HepG2 (cell line): Measurements from ENCODE around the gene CCL17. TPM values are rescaled to one million over a fixed set of nuclear protein-coding genes. Genes with fewer than 3 reads are reported as not detected.

ENCODE experiments used
- ATAC-seq: fragments of 200-7000 bp; cut with Tn5 transposase; 3 replicates; pipeline ENCODE4 v1.9.1; 2020; ENCODE audit warnings: mild to moderate bottlenecking, moderate library complexity
- BruUV-seq: library from RNA; stranded (reverse); fragments of 400-500 nt; replicated peaks from 2 replicates; lab custom pipeline; 2021; lab: Mats Ljungman, UMichigan
- CTCF ChIA-PET: fragments of 300-600 bp; formaldehyde crosslinking; extraction: SDS; loops from one replicate; lab custom pipeline; 2021; ENCODE audit warnings: low total read pairs, inconsistent platforms, low intra/inter-chr PET ratio; lab: Yijun Ruan, JAX
- POLR2A ChIA-PET: fragments of 350-600 bp; sonication (Branson Sonifier 250); formaldehyde crosslinking; loops from one replicate; lab custom pipeline; 2020; ENCODE audit warnings: antibody characterized with exemption, inconsistent platforms; lab: Yijun Ruan, JAX
- DNase-seq: peaks from one replicate; pipeline ENCODE4 v3.0.0-alpha.2; 2015; ENCODE audit warnings: low spot score
- FAIRE-seq: peaks from 3 replicates; lab custom pipeline; 2011; peaks lifted over from hg19 to GRCh38; lab: Jason Lieb, UNC
- H2AFZ ChIP-seq: one replicate; pipeline ENCODE4 v1.6.1; 2011; ENCODE audit warnings: low read length, inconsistent platforms
- H3K27ac ChIP-seq: fragments of 300-600 bp; 3 replicates; pipeline ENCODE4 v1.8.0; 2011; ENCODE audit warnings: mixed run types, mild to moderate bottlenecking, mixed read lengths, low read length, inconsistent platforms; ENCODE audit not compliant: insufficient read depth; ENCODE audit errors: extremely low read length
- H3K27me3 ChIP-seq, 2 experiments: fragments of 200-600 bp in 1 of 2; 2 replicates in 1 of 2; 3 replicates in 1 of 2; pipeline versions ENCODE4 v1.6.0 to v1.8.0; 2011; ENCODE audit warnings: low read length in 2 of 2, mild to moderate bottlenecking in 2 of 2, moderate library complexity in 2 of 2, inconsistent platforms in 1 of 2; ENCODE audit not compliant: insufficient read depth in 2 of 2, control insufficient read depth in 1 of 2
- H3K36me3 ChIP-seq, 2 experiments: fragments of 200-600 bp in 1 of 2; replicated peaks in 1 of 2; 2 replicates in 1 of 2; 3 replicates in 1 of 2; pipeline versions ENCODE4 v1.5.1 to v1.8.0; 2011; ENCODE audit warnings: low read length in 2 of 2, inconsistent platforms in 1 of 2; ENCODE audit not compliant: insufficient read depth in 2 of 2, control insufficient read depth in 1 of 2
- H3K4me1 ChIP-seq: 2 replicates; pipeline ENCODE4 v1.5.1; 2012; ENCODE audit warnings: low read length, inconsistent platforms; ENCODE audit not compliant: insufficient read depth
- H3K4me2 ChIP-seq: 2 replicates; pipeline ENCODE4 v1.6.0; 2011; ENCODE audit warnings: low read depth, low read length, inconsistent platforms
- H3K4me3 ChIP-seq, 3 experiments: fragments of 200-600 bp in 1 of 3; sonication (generic), shearing (Covaris generic) in 1 of 3; replicated peaks in 1 of 3; 2 replicates each; pipeline ENCODE4 v1.5.1; 2011 to 2016; ENCODE audit warnings: low read length in 3 of 3, inconsistent platforms in 2 of 3, low read depth in 2 of 3, mild to moderate bottlenecking in 2 of 3, control low read depth in 1 of 3, mixed read lengths in 1 of 3; ENCODE audit not compliant: insufficient read depth in 1 of 3
- H3K79me2 ChIP-seq: one replicate; pipeline ENCODE4 v1.6.1; 2011; ENCODE audit warnings: low read length, inconsistent platforms; ENCODE audit not compliant: insufficient read depth
- H3K9ac ChIP-seq: 2 replicates; pipeline ENCODE4 v1.6.0; 2011; ENCODE audit warnings: mild to moderate bottlenecking, low read depth, low read length, inconsistent platforms; ENCODE audit not compliant: insufficient read depth
- H3K9me3 ChIP-seq: 2 replicates; pipeline ENCODE4 v1.5.1; 2012; ENCODE audit warnings: mild to moderate bottlenecking, low read length
- H4K20me1 ChIP-seq: 2 replicates; pipeline ENCODE4 v1.6.0; 2011; ENCODE audit warnings: inconsistent platforms, mild to moderate bottlenecking, low read length, moderate library complexity; ENCODE audit not compliant: insufficient read depth
- AGO2 ChIP-seq: fragments of 200-400 bp; formaldehyde crosslinking; optimal IDR thresholded peaks from 2 replicates; pipeline ENCODE3; 2017; ENCODE audit warnings: mild to moderate bottlenecking, low read depth, low read length, moderate library complexity
- AKAP8 ChIP-seq: sonication (generic); formaldehyde crosslinking; IDR thresholded peaks from 2 replicates; pipeline ENCODE4 v1.5.1; 2020; ENCODE audit warnings: mild to moderate bottlenecking, missing genetic modification reagents
- HDAC1 ChIP-seq: sonication (generic); formaldehyde crosslinking; IDR thresholded peaks from 2 replicates; pipeline ENCODE4 v1.5.1; 2020; ENCODE audit warnings: mild to moderate bottlenecking, missing genetic modification reagents
- HES4 ChIP-seq: sonication (generic); formaldehyde crosslinking; IDR thresholded peaks from 2 replicates; pipeline ENCODE4 v1.9.0; 2021; ENCODE audit warnings: mild to moderate bottlenecking, missing genetic modification reagents, borderline replicate concordance
- HNF4A ChIP-seq: sonication (generic); formaldehyde crosslinking; IDR thresholded peaks from 2 replicates; pipeline ENCODE4 v1.4.0; 2020; ENCODE audit warnings: missing genetic modification reagents
- KDM5B ChIP-seq: sonication (generic); formaldehyde crosslinking; IDR thresholded peaks from 2 replicates; pipeline ENCODE4 v1.4.0; 2020; ENCODE audit warnings: missing genetic modification reagents, mild to moderate bottlenecking, borderline replicate concordance
- MNT ChIP-seq: fragments of 450-650 bp; IDR thresholded peaks from 2 replicates; pipeline ENCODE4 v1.6.1; 2016
- NR2F6 ChIP-seq, 2 experiments: IDR thresholded peaks; 2 replicates each; pipeline ENCODE4 v1.6.1; 2016; ENCODE audit warnings: antibody characterized with exemption in 1 of 2, mild to moderate bottlenecking in 1 of 2
- ZFX ChIP-seq: sonication (generic); formaldehyde crosslinking; IDR thresholded peaks from 2 replicates; pipeline ENCODE4 v1.4.0; 2020; ENCODE audit warnings: mild to moderate bottlenecking, low read depth, missing genetic modification reagents, moderate library complexity
- WGBS: methylation state at CpG from one replicate; pipeline ENCODE4 v1.1.6; 2017; ENCODE audit warnings: low lambda C conversion rate; 5-methylcytosine and 5-hydroxymethylcytosine counted together
- in situ Hi-C: cut with HindIII; loops from 2 replicates; pipeline ENCODE4 v1.10.0; 2017; ENCODE audit warnings: low pct_unique_long_range_greater_than_20kb; ENCODE audit not compliant: extremely low pct_ligation_motif_present
- intact Hi-C: fragments of 100-400 bp; cut with micrococcal nuclease; formaldehyde crosslinking; loops from one replicate; pipeline ENCODE4 v1.10.0; 2022; ENCODE audit not compliant: unreplicated experiment
- polyA plus RNA-seq, 8 experiments: library from polyadenylated mRNA; depleted of rRNA in 3 of 8; stranded (reverse) in 7 of 8; unstranded in 1 of 8; fragments of >200 nt; fragmentation: Illumina TruSeq in 4 of 8; extraction: Trizol in 4 of 8; gene quantifications; 2 replicates each; pipeline versions ENCODE4 v1.2.1 to v1.2.3, GENCODE V29; 2011 to 2016; ENCODE audit warnings: low read depth in 4 of 8, missing spikeins in 1 of 8, mixed read lengths in 1 of 8; ENCODE audit not compliant: insufficient read depth in 1 of 8
- total RNA-seq, 5 experiments: library from RNA; depleted of rRNA; stranded (reverse); fragments of >200 nt; fragmentation: Illumina TruSeq; extraction: Trizol; gene quantifications; 2 replicates each; pipeline ENCODE4 v1.2.3, GENCODE V29; 2016; ENCODE audit warnings: low read depth in 1 of 5
- TF ChIP-seq, protein P1 (sequence below): sonication (generic); formaldehyde crosslinking; IDR thresholded peaks from 2 replicates; pipeline ENCODE4 v1.4.0; 2020; ENCODE audit warnings: missing genetic modification reagents
- TF ChIP-seq, protein P2 (sequence below), 2 experiments: sonication (generic) in 1 of 2; formaldehyde crosslinking in 1 of 2; IDR thresholded peaks; 2 replicates each; pipeline versions ENCODE4 v1.4.0 to v1.6.1; 2016 to 2020; ENCODE audit warnings: borderline replicate concordance in 1 of 2, low read depth in 1 of 2, mild to moderate bottlenecking in 1 of 2, missing genetic modification reagents in 1 of 2

CCL17 gene
- total and polyA plus RNA-seq, 2 of the 13 experiments (the other 11 are each of a cell fraction or from before 2014, with no cell fraction given), result not detected

DNA sequence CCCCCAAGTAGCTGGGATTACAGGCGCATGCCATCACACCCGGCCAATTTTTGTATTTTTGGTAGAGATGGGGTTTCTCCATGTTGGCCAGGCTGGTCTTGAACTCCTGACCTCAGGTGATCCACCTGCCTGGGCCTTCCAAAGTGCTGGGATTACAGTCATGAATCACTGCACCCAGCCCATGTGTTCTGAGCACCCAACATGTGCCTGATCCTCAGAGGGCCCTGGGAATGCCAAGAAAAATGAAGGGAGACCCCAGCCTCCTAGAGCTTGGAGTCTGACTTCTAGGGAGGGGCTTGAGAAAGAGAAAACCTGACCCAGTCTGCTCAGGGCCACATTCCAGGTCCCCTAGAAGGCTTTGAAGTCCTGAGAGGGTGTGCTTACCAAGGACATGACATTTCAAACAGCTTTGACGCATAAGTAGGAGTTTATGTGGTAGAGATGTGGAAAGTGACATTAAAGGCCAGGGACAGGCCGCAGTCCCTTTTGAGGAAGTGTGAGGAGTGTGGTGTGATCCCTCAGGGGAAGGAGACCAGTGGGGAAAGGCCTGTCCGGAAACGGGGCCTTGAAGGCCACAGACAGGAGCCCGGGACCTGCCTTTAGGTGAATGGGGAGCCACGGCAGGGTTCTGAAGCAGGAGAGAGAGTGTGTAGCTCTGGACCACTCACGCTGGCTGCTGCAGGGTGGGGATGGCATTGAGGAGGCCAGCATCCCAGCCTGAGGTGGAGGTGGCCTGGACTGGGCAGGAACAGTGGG lies 47.1 kb upstream of the CCL17 start:
- peak; percentile 46 for DNase-seq
- 27% methylated on average over 9 of the region's 9 CpGs for WGBS
- no peak for FAIRE-seq
- TF ChIP-seq HES4 (CRISPR knock-in tag), result 0 out of 2 replicates have a peak, but pooled peaks have one; percentile 56
- TF ChIP-seq ZFX (CRISPR knock-in tag), result peak; percentile 51
- 0 out of 2 replicates have a peak, but pooled peaks have one; percentile 7 for TF ChIP-seq HNF4A (CRISPR knock-in tag)
- no peak for TF ChIP-seq AGO2
- TF ChIP-seq KDM5B (CRISPR knock-in tag), result no peak; the same call in 1 of the 2 replicates
- TF ChIP-seq, protein P1, sequence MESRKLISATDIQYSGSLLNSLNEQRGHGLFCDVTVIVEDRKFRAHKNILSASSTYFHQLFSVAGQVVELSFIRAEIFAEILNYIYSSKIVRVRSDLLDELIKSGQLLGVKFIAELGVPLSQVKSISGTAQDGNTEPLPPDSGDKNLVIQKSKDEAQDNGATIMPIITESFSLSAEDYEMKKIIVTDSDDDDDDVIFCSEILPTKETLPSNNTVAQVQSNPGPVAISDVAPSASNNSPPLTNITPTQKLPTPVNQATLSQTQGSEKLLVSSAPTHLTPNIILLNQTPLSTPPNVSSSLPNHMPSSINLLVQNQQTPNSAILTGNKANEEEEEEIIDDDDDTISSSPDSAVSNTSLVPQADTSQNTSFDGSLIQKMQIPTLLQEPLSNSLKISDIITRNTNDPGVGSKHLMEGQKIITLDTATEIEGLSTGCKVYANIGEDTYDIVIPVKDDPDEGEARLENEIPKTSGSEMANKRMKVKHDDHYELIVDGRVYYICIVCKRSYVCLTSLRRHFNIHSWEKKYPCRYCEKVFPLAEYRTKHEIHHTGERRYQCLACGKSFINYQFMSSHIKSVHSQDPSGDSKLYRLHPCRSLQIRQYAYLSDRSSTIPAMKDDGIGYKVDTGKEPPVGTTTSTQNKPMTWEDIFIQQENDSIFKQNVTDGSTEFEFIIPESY (CRISPR knock-in tag), result no peak
- no peak for TF ChIP-seq AKAP8 (CRISPR knock-in tag)
- 0 out of 2 replicates have a peak, but pooled peaks have one; percentile 11 for TF ChIP-seq NR2F6 (IDR thresholded peaks at IDR 0.05)
- no peak for TF ChIP-seq NR2F6 (CRISPR knock-in tag; IDR thresholded peaks at IDR 0.05)
- no peak for TF ChIP-seq HDAC1 (CRISPR knock-in tag)
- peak; percentile 91 for TF ChIP-seq MNT
- TF ChIP-seq, protein P2, sequence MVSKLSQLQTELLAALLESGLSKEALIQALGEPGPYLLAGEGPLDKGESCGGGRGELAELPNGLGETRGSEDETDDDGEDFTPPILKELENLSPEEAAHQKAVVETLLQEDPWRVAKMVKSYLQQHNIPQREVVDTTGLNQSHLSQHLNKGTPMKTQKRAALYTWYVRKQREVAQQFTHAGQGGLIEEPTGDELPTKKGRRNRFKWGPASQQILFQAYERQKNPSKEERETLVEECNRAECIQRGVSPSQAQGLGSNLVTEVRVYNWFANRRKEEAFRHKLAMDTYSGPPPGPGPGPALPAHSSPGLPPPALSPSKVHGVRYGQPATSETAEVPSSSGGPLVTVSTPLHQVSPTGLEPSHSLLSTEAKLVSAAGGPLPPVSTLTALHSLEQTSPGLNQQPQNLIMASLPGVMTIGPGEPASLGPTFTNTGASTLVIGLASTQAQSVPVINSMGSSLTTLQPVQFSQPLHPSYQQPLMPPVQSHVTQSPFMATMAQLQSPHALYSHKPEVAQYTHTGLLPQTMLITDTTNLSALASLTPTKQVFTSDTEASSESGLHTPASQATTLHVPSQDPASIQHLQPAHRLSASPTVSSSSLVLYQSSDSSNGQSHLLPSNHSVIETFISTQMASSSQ (IDR thresholded peaks at IDR 0.05; ENCODE audit: low read depth), result no peak
- TF ChIP-seq, protein P2 (CRISPR knock-in tag; IDR thresholded peaks at IDR 0.05; ENCODE audit: borderline replicate concordance), result 0 out of 2 replicates have a peak, but pooled peaks have one; percentile 38

More for the DNA sequence above, 47.1 kb upstream of the CCL17 start:
- Histone ChIP-seq H3K4me1 (peaks cover 23% of the 10 kb centered on the region), H3K9me3 (no peaks in the 10 kb centered on the region), H3K9ac (0 out of 2 replicates have a peak overlapping the region, but pooled peaks have one; percentile 7), H4K20me1 (no peaks in the 10 kb centered on the region), H3K27ac (no peak overlapping the region), H3K4me2 (peak overlapping the region; percentile 48), H3K79me2 (no peaks in the 10 kb centered on the region), H3K36me3 (no peaks in the 10 kb centered on the region), H3K27me3 (peaks cover 0 to 21% of the 10 kb centered on the region in 2 experiments; a peak in 3 of 5 replicates), H2AFZ (peak overlapping the region; percentile 2), H3K4me3 (no peak overlapping the region; a peak in 1 of 6 replicates)
- in situ Hi-C loops (no loop called here), intact Hi-C loops (no loop called here)
- ChIA-PET CTCF (no interaction called here), POLR2A (interaction anchor here (2.0 kb wide), 1 partner anchor 15 kb away, joined by 11 read pairs; the partner anchor contains the start of gene CX3CL1)
- ATAC-seq, result peak; percentile 53
- no TSS peak for BruUV-seq
